Measurements from ENCODE around the gene TNS1. TPM values are rescaled to one million over a fixed set of nuclear protein-coding genes. Genes with fewer than 3 reads are reported as not detected.

The TNS1 gene
- total RNA-seq, 2 donors from 2014 or later, result 3.3 to 4.2 TPM

DNA sequence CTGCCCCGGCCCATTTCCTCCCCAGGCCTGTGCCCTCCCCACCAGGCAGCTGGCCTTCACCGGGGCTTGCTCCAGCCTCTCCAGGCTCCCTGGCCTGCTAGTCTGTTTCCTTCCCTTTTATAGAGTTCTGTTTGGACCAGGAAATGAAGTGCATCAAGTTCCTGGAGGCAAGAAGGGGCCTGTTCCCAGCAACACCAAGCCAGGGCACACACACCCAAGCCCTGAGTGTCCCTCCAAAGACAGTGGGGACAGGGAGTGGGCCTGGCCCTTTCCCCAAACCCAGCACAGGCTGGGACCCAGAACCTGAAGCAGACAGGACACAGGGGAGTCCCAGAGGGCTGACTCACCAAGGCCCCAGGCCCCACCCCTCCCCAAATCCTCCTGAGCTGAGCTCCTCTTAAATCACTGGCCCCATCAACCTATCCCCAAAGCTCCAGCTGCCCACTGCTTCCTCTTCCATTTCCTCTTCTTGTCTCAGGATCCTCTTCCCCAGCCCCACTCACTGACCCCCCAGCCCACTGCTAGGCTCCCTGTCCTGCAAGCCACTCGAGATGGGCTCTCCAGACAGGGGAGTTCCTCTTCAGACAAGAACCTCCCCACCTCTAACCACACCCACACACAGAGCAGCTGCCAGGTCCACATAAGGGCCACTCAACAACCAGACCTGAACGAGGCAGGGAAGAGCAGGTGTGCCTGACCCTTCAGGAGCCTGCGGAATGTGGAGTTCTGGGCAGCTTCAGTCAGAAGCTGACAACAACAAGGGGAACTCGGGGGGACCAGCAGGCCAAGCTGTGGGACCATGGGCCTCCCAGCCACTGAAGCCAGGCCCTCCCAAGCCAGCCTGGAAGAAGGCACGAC lies 74.2 kb downstream of the TNS1 start:
- Mint-ChIP-seq H3K9me3 (no peaks in the 10 kb centered on the region), H3K27me3 (ENCODE audit: insufficient read depth) (peaks cover 3% of the 10 kb centered on the region), H3K4me1 (peaks cover 9% of the 10 kb centered on the region), H3K36me3 (ENCODE audit: low read depth) (no peaks in the 10 kb centered on the region), H3K4me3 (no peak overlapping the region), H3K27ac (peak overlapping the region; percentile 72)
- no peak for DNase-seq
- H3K27ac ChIP-seq (ENCODE audit: low read depth, low read length), result no peak overlapping the region
- H3K27me3 ChIP-seq (ENCODE audit: control insufficient read depth, insufficient read depth, low read length, poor library complexity, severe bottlenecking), result no peaks in the 10 kb centered on the region
- TF ChIP-seq, protein P1, sequence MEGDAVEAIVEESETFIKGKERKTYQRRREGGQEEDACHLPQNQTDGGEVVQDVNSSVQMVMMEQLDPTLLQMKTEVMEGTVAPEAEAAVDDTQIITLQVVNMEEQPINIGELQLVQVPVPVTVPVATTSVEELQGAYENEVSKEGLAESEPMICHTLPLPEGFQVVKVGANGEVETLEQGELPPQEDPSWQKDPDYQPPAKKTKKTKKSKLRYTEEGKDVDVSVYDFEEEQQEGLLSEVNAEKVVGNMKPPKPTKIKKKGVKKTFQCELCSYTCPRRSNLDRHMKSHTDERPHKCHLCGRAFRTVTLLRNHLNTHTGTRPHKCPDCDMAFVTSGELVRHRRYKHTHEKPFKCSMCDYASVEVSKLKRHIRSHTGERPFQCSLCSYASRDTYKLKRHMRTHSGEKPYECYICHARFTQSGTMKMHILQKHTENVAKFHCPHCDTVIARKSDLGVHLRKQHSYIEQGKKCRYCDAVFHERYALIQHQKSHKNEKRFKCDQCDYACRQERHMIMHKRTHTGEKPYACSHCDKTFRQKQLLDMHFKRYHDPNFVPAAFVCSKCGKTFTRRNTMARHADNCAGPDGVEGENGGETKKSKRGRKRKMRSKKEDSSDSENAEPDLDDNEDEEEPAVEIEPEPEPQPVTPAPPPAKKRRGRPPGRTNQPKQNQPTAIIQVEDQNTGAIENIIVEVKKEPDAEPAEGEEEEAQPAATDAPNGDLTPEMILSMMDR (conservative IDR thresholded peaks at IDR 0.05), result no peak
- H3K9ac ChIP-seq (ENCODE audit: extremely low read depth, low read length, poor library complexity, severe bottlenecking), result no peak overlapping the region
- 88 to 100% methylated on average over 2 to 7 of the region's 7 CpGs for WGBS, 2 experiments (ENCODE audit: insufficient coverage in 1 of 2, insufficient read length in 1 of 2)
- no peak overlapping the region for H3K4me3 ChIP-seq (ENCODE audit: low read length)
- H3K36me3 ChIP-seq (ENCODE audit: control insufficient read depth, insufficient read depth, low read length), result no peaks in the 10 kb centered on the region
- no peaks in the 10 kb centered on the region for H3K9me3 ChIP-seq (ENCODE audit: control insufficient read depth, low read length)
- no peaks in the 10 kb centered on the region for H3K4me1 ChIP-seq (ENCODE audit: control insufficient read depth, insufficient read depth, low read length)

DNA sequence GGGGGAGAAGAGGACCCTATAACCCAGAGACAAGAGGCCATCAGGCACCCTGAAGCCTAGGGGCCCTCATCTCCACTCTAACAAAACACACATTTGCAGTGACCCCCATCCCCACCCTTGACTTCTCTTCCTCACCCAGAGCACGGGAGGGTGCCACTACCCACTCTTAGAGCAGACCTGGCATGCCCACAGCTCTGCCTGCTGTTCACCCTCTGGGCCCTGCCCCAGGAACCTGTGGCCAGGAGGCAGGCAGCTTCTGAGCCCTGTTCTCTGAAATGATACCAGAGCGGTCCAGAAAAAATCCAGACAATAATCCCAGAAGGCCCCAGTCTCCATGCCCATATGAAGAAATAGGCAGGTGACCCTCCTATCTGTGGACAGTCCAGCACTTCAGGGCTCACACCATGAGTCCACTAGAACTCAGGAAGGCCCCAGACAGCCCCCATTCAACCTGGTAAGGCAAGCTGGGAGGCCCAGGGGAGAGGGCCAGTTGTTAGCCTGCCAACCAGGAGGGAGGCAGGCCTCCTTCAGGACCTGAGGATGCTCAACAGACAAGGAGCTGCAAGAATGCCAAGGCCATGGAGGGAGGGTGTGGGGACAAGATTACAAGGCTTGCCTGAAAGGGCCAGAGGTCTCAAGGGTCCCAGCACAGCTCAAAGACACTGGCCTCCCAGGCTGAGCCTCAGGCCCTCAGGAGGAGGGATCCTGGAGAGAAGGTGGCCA lies 75.0 kb downstream of the TNS1 start:
- Mint-ChIP-seq H3K27me3 (ENCODE audit: insufficient read depth) (peaks cover 3% of the 10 kb centered on the region), H3K4me1 (peaks cover 9% of the 10 kb centered on the region), H3K9me3 (no peaks in the 10 kb centered on the region), H3K4me3 (no peak overlapping the region), H3K36me3 (ENCODE audit: low read depth) (no peaks in the 10 kb centered on the region), H3K27ac (no peak overlapping the region)
- H3K4me3 ChIP-seq (ENCODE audit: low read length), result no peak overlapping the region
- H3K9ac ChIP-seq (ENCODE audit: extremely low read depth, low read length, poor library complexity, severe bottlenecking), result no peak overlapping the region
- H3K36me3 ChIP-seq (ENCODE audit: control insufficient read depth, insufficient read depth, low read length), result no peaks in the 10 kb centered on the region
- H3K9me3 ChIP-seq (ENCODE audit: control insufficient read depth, low read length), result no peaks in the 10 kb centered on the region
- H3K27ac ChIP-seq (ENCODE audit: low read depth, low read length), result no peak overlapping the region
- no peaks in the 10 kb centered on the region for H3K4me1 ChIP-seq (ENCODE audit: control insufficient read depth, insufficient read depth, low read length)
- no peak for DNase-seq
- no peaks in the 10 kb centered on the region for H3K27me3 ChIP-seq (ENCODE audit: control insufficient read depth, insufficient read depth, low read length, poor library complexity, severe bottlenecking)
- WGBS, 2 experiments (ENCODE audit: insufficient coverage in 1 of 2, insufficient read length in 1 of 2), result 81% methylated on average over 2 of the region's 2 CpGs; no CpG with 5 or more reads in 1 of the 2 experiments
- TF ChIP-seq, protein P1 (conservative IDR thresholded peaks at IDR 0.05), result no peak

DNA sequence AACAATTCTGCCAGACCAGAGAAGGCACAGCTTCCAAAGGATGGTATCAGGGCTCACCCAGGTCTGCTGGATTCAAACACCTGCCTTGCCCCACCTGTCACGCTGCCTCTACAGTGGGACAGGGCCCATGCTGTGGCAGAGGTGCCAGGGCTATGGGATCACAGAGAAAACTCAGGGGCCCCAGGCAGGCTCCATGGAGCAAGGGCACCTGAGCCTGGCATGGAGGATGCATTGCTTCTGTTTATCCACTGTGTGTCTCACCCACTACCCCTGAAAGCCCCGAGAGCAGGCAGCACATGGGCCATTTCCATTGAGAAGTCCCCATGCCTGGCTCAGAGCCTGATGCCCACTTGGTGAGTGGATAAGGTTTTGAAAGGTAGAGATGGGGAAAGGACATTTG lies 76.0 kb downstream of the TNS1 start:
- H3K27ac Mint-ChIP-seq, result no peak overlapping the region
- Histone ChIP-seq H3K27ac (ENCODE audit: low read depth, low read length) (no peak overlapping the region), H3K4me1 (ENCODE audit: control insufficient read depth, insufficient read depth, low read length) (peaks cover 5% of the 10 kb centered on the region), H3K27me3 (ENCODE audit: control insufficient read depth, insufficient read depth, low read length, poor library complexity, severe bottlenecking) (no peaks in the 10 kb centered on the region), H3K9me3 (ENCODE audit: control insufficient read depth, low read length) (no peaks in the 10 kb centered on the region), H3K36me3 (ENCODE audit: control insufficient read depth, insufficient read depth, low read length) (no peaks in the 10 kb centered on the region), H3K9ac (ENCODE audit: extremely low read depth, low read length, poor library complexity, severe bottlenecking) (no peak overlapping the region), H3K4me3 (ENCODE audit: low read length) (no peak overlapping the region)
- peaks cover 9% of the 10 kb centered on the region for H3K4me1 Mint-ChIP-seq
- no peak overlapping the region for H3K4me3 Mint-ChIP-seq
- TF ChIP-seq, protein P1 (conservative IDR thresholded peaks at IDR 0.05), result no peak
- no peak for DNase-seq
- peaks cover 3% of the 10 kb centered on the region for H3K27me3 Mint-ChIP-seq (ENCODE audit: insufficient read depth)
- 96 to 100% methylated on average over 1 to 2 of the region's 2 CpGs for WGBS, 2 experiments (ENCODE audit: insufficient coverage in 1 of 2, insufficient read length in 1 of 2)
- H3K9me3 Mint-ChIP-seq, result no peaks in the 10 kb centered on the region
- no peaks in the 10 kb centered on the region for H3K36me3 Mint-ChIP-seq (ENCODE audit: low read depth)
